GM10266 (cell line): ENCODE measurements around the gene PPP1R1C.

Source experiments
- DNase-seq: peaks from one replicate; pipeline ENCODE4 v3.0.0; 2012; ENCODE audit errors: extremely low spot score
- TF ChIP-seq, protein P1 (sequence below): IDR thresholded peaks from 2 replicates; pipeline ENCODE4 v1.5.1; 2012; ENCODE audit warnings: mild to moderate bottlenecking, low read depth; ENCODE audit not compliant: control insufficient read depth, insufficient read depth; ENCODE audit errors: missing control alignments

The PPP1R1C gene

DNA sequence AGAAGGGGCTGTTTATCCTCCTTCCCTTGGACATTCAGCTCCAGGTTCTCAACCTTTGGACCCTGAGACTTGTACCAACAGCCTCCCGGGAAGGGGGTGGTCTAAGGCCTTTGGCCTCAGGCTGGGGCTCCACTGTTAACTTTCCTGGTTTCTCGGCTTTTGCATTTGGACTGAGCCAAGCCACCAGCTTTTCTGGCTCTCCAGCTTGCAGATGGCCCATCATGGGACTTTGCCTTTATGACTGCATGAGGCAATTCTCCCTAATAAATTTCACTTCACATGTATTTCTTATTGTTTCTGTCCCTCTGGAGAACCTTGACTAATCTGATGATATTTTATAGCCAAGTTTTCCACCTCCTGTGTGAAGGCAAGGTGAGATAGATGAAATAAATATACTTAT, 180.8 kb downstream of the PPP1R1C start:
- TF ChIP-seq, protein P1, sequence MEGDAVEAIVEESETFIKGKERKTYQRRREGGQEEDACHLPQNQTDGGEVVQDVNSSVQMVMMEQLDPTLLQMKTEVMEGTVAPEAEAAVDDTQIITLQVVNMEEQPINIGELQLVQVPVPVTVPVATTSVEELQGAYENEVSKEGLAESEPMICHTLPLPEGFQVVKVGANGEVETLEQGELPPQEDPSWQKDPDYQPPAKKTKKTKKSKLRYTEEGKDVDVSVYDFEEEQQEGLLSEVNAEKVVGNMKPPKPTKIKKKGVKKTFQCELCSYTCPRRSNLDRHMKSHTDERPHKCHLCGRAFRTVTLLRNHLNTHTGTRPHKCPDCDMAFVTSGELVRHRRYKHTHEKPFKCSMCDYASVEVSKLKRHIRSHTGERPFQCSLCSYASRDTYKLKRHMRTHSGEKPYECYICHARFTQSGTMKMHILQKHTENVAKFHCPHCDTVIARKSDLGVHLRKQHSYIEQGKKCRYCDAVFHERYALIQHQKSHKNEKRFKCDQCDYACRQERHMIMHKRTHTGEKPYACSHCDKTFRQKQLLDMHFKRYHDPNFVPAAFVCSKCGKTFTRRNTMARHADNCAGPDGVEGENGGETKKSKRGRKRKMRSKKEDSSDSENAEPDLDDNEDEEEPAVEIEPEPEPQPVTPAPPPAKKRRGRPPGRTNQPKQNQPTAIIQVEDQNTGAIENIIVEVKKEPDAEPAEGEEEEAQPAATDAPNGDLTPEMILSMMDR: no peak
- DNase-seq: no peak

DNA sequence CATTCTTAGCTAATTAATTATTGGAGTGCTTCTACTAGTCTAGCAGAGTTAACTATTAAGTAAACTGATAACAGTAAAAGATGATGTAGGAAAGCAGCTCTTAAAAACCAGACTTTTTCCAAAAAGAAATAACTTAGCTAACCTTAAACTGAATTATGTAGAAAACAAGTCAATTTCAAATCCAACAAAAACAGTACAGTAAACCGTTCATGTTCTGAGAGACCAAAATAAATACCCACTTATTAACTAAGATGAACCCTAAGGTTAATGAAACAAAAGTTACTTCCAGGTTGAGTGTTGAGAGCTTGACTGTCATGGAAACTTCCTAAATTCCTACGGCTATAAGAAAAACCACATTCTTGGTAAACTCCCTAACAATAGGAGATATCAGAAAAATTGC, 181.2 kb downstream of the PPP1R1C start:
- no peak for DNase-seq
- TF ChIP-seq, protein P1: no peak
